OCI-LY3 (cell line): ENCODE data around the gene TCF25.
A peak's percentile ranks its signal among the peaks of the same experiment; 100 is the strongest.

Source experiments
- H2AFZ ChIP-seq: fragments of 200-600, 300-600 bp; shearing (Covaris generic); 2 replicates; pipeline ENCODE4 v1.6.0; 2014; ENCODE audit warnings: antibody characterized with exemption, low read depth, low read length
- H3K27ac ChIP-seq: fragments of 200-600, 300-600 bp; sonication (generic); 2 replicates; pipeline ENCODE4 v1.5.1; 2014; ENCODE audit warnings: mild to moderate bottlenecking, low read length, moderate library complexity, mixed read lengths
- H3K27me3 ChIP-seq: fragments of 200-600, 300-600 bp; sonication (generic); 2 replicates; pipeline ENCODE4 v1.6.1; 2014; ENCODE audit warnings: low read depth, low read length, mixed read lengths
- H3K36me3 ChIP-seq: fragments of 200-600, 300-600 bp; sonication (generic); replicated peaks from 2 replicates; pipeline ENCODE3; 2014; ENCODE audit warnings: low read depth, low read length, mixed read lengths
- H3K4me1 ChIP-seq: fragments of 300-600, 200-600 bp; sonication (generic); 2 replicates; pipeline ENCODE4 v1.6.1; 2014; ENCODE audit warnings: low read length, mixed read lengths
- H3K4me2 ChIP-seq: fragments of 200-600, 300-600 bp; sonication (generic); 2 replicates; pipeline ENCODE4 v1.6.1; 2014; ENCODE audit warnings: low read length, mixed read lengths
- H3K4me3 ChIP-seq: fragments of 300-600, 200-600 bp; sonication (generic); 2 replicates; pipeline ENCODE4 v1.5.1; 2014; ENCODE audit warnings: antibody characterized with exemption, mild to moderate bottlenecking, low read length, moderate library complexity
- H3K79me2 ChIP-seq: fragments of 300-600, 200-600 bp; shearing (Covaris generic); 2 replicates; pipeline ENCODE4 v1.6.1; 2014; ENCODE audit warnings: mild to moderate bottlenecking, low read length, mixed read lengths
- H3K9ac ChIP-seq: fragments of 300-600, 200-600 bp; shearing (Covaris generic); 2 replicates; pipeline ENCODE4 v1.6.0; 2014; ENCODE audit warnings: mild to moderate bottlenecking, low read length, moderate library complexity
- H3K9me3 ChIP-seq: fragments of 200-600, 300-600 bp; shearing (Covaris generic); 2 replicates; pipeline ENCODE4 v1.6.1; 2014; ENCODE audit warnings: low read length, mixed read lengths; ENCODE audit not compliant: insufficient read depth
- H4K20me1 ChIP-seq: fragments of 200-600, 300-600 bp; sonication (generic); 2 replicates; pipeline ENCODE4 v1.6.1; 2016; ENCODE audit warnings: low read length, mixed read lengths; ENCODE audit not compliant: insufficient read depth
- CTCF ChIP-seq: fragments of 200-600, 300-600 bp; sonication (generic); IDR thresholded peaks from 2 replicates; pipeline ENCODE4 v1.5.1; 2014; ENCODE audit warnings: antibody characterized with exemption, low read length, low read depth
- EZH2phosphoT487 ChIP-seq: fragments of 200-600 bp; shearing (Covaris generic); IDR thresholded peaks from 2 replicates; pipeline ENCODE4 v1.6.1; 2018; ENCODE audit warnings: antibody characterized with exemption, mixed run types, low read depth

The TCF25 gene

GRCh38 chr16:89864527-89864820 lies 8.9 kb upstream of the TCF25 start:
- TF ChIP-seq CTCF, result no peak
- no peak for TF ChIP-seq EZH2phosphoT487
- peaks cover 12% of the 10 kb centered on the region for H3K27me3 ChIP-seq
- peaks cover 24% of the 10 kb centered on the region for H3K4me1 ChIP-seq
- H3K4me2 ChIP-seq, result peak overlapping the region; percentile 72
- H3K9ac ChIP-seq, result no peak overlapping the region
- H3K9me3 ChIP-seq, result peaks cover 7% of the 10 kb centered on the region; the same call in 1 of the 2 replicates
- no peak overlapping the region for H2AFZ ChIP-seq
- peaks cover 7% of the 10 kb centered on the region for H3K36me3 ChIP-seq
- H3K27ac ChIP-seq, result no peak overlapping the region
- H4K20me1 ChIP-seq, result no peaks in the 10 kb centered on the region
- peak overlapping the region; percentile 52 for H3K4me3 ChIP-seq
- H3K79me2 ChIP-seq, result no peaks in the 10 kb centered on the region

- Histone ChIP-seq H4K20me1 (no peaks in the 10 kb centered on the region), H3K4me2 (no peak overlapping the region), H2AFZ (no peak overlapping the region), H3K36me3 (peaks cover 7% of the 10 kb centered on the region), H3K4me1 (peaks cover 24% of the 10 kb centered on the region), H3K9ac (no peak overlapping the region), H3K79me2 (no peaks in the 10 kb centered on the region), H3K27me3 (peaks cover 3% of the 10 kb centered on the region), H3K27ac (no peak overlapping the region), H3K9me3 (peaks cover 7% of the 10 kb centered on the region; the same call in 1 of the 2 replicates), H3K4me3 (no peak overlapping the region)
- TF ChIP-seq CTCF (no peak), EZH2phosphoT487 (no peak)
Observed at GRCh38 chr16:89867918-89868317, 5.5 kb upstream of the TCF25 start.

GRCh38 chr16:89869911-89870310 lies 3.5 kb upstream of the TCF25 start:
- no peak overlapping the region for H3K4me2 ChIP-seq
- H3K27me3 ChIP-seq, result no peaks in the 10 kb centered on the region
- peaks cover 12% of the 10 kb centered on the region for H3K36me3 ChIP-seq
- H3K79me2 ChIP-seq, result peaks cover 9% of the 10 kb centered on the region
- peaks cover 13% of the 10 kb centered on the region; the same call in 1 of the 2 replicates for H3K4me1 ChIP-seq
- peaks cover 7% of the 10 kb centered on the region; the same call in 1 of the 2 replicates for H3K9me3 ChIP-seq
- H3K27ac ChIP-seq, result no peak overlapping the region
- no peak overlapping the region for H2AFZ ChIP-seq
- H4K20me1 ChIP-seq, result peaks cover 6% of the 10 kb centered on the region
- no peak overlapping the region for H3K9ac ChIP-seq
- TF ChIP-seq EZH2phosphoT487, result no peak
- no peak for TF ChIP-seq CTCF
- no peak overlapping the region for H3K4me3 ChIP-seq

GRCh38 chr16:89870440-89870839 lies 3.0 kb upstream of the TCF25 start:
- no peak overlapping the region for H3K4me3 ChIP-seq
- H3K27me3 ChIP-seq, result no peaks in the 10 kb centered on the region
- H3K4me2 ChIP-seq, result no peak overlapping the region
- peaks cover 14% of the 10 kb centered on the region; the same call in 1 of the 2 replicates for H3K4me1 ChIP-seq
- peaks cover 17% of the 10 kb centered on the region for H3K36me3 ChIP-seq
- H3K9me3 ChIP-seq, result peaks cover 7% of the 10 kb centered on the region; the same call in 1 of the 2 replicates
- no peak overlapping the region for H2AFZ ChIP-seq
- H3K79me2 ChIP-seq, result peaks cover 14% of the 10 kb centered on the region
- H3K27ac ChIP-seq, result no peak overlapping the region
- no peak overlapping the region for H3K9ac ChIP-seq
- H4K20me1 ChIP-seq, result peaks cover 10% of the 10 kb centered on the region
- TF ChIP-seq CTCF (no peak), EZH2phosphoT487 (no peak)
